Glutamatergic neuron (in vitro differentiated cells): ENCODE data around the gene DIP2B. TPM values are rescaled to one million over a fixed set of nuclear protein-coding genes. Genes with fewer than 3 reads are reported as not detected.

Experiments used
- DNase-seq: peaks from one replicate; pipeline ENCODE4 v3.0.0; 2022
- H3K27ac Mint-ChIP-seq: one replicate; pipeline ENCODE4 v1.8.0; 2020; ENCODE audit warnings: mild to moderate bottlenecking, mixed read lengths, inconsistent platforms; ENCODE audit not compliant: unreplicated experiment
- H3K27me3 Mint-ChIP-seq: one replicate; pipeline ENCODE4 v1.8.0; 2020; ENCODE audit warnings: mild to moderate bottlenecking, moderate library complexity, mixed read lengths, inconsistent platforms; ENCODE audit not compliant: unreplicated experiment
- H3K36me3 Mint-ChIP-seq: one replicate; pipeline ENCODE4 v1.8.0; 2020; ENCODE audit warnings: mild to moderate bottlenecking, mixed read lengths, inconsistent platforms; ENCODE audit not compliant: unreplicated experiment
- H3K4me1 Mint-ChIP-seq: one replicate; pipeline ENCODE4 v1.8.0; 2020; ENCODE audit warnings: mild to moderate bottlenecking, low read depth, mixed read lengths, inconsistent platforms; ENCODE audit not compliant: unreplicated experiment
- H3K4me3 Mint-ChIP-seq: one replicate; pipeline ENCODE4 v1.8.0; 2020; ENCODE audit warnings: mild to moderate bottlenecking, mixed read lengths, inconsistent platforms; ENCODE audit not compliant: unreplicated experiment
- H3K9me3 Mint-ChIP-seq: one replicate; pipeline ENCODE4 v1.8.0; 2020; ENCODE audit warnings: mild to moderate bottlenecking, moderate library complexity, mixed read lengths, inconsistent platforms; ENCODE audit not compliant: unreplicated experiment
- total RNA-seq: library from RNA; stranded (reverse); fragmentation: NEBNext Ultra II Directional; extraction: Animal tissue kit (Norgen Biotek cat#: 25700); gene quantifications from one replicate; pipeline ENCODE4 v1.2.1, GENCODE V29; 2021; ENCODE audit not compliant: unreplicated experiment
- TF ChIP-seq, protein P1 (sequence below): fragments of 200-600 bp; sonication (generic); IDR thresholded peaks from one replicate; pipeline ENCODE4 v1.5.0; 2021; ENCODE audit not compliant: partially characterized antibody, unreplicated experiment

The DIP2B gene
- total RNA-seq, 1 donor from 2014 or later: 37.3 TPM

DNA sequence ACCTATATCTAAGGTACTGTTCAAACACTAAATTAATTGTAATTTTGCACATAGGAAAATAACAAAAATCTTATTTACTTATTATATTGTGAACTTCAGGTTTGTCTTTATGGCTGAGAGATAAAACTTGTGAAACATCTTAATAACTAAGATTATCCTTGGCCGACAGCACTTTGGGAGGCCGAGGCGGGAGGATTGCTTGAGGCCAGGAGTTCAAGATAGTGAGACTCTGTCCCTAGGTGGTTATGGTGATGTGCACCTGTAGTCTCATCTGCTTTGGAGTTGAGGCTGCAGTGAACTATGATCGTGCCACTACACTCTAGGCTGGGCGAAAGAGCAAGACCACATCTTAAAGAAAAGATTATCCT is 22.6 kb downstream of the DIP2B start:
- H3K36me3 Mint-ChIP-seq: no peaks in the 10 kb centered on the region
- DNase-seq: no peak
- H3K27me3 Mint-ChIP-seq: peaks cover 2% of the 10 kb centered on the region
- H3K9me3 Mint-ChIP-seq: peaks cover 2% of the 10 kb centered on the region
- H3K4me1 Mint-ChIP-seq: no peaks in the 10 kb centered on the region
- no peak overlapping the region for H3K27ac Mint-ChIP-seq
- no peak overlapping the region for H3K4me3 Mint-ChIP-seq
- TF ChIP-seq, protein P1, sequence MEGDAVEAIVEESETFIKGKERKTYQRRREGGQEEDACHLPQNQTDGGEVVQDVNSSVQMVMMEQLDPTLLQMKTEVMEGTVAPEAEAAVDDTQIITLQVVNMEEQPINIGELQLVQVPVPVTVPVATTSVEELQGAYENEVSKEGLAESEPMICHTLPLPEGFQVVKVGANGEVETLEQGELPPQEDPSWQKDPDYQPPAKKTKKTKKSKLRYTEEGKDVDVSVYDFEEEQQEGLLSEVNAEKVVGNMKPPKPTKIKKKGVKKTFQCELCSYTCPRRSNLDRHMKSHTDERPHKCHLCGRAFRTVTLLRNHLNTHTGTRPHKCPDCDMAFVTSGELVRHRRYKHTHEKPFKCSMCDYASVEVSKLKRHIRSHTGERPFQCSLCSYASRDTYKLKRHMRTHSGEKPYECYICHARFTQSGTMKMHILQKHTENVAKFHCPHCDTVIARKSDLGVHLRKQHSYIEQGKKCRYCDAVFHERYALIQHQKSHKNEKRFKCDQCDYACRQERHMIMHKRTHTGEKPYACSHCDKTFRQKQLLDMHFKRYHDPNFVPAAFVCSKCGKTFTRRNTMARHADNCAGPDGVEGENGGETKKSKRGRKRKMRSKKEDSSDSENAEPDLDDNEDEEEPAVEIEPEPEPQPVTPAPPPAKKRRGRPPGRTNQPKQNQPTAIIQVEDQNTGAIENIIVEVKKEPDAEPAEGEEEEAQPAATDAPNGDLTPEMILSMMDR: no peak

GRCh38 chr12:50528800-50529199 is 24.0 kb downstream of the DIP2B start:
- peaks cover 2% of the 10 kb centered on the region for H3K27me3 Mint-ChIP-seq
- H3K9me3 Mint-ChIP-seq: no peaks in the 10 kb centered on the region
- H3K27ac Mint-ChIP-seq: no peak overlapping the region
- TF ChIP-seq, protein P1: no peak
- no peaks in the 10 kb centered on the region for H3K4me1 Mint-ChIP-seq
- no peaks in the 10 kb centered on the region for H3K36me3 Mint-ChIP-seq
- no peak for DNase-seq
- H3K4me3 Mint-ChIP-seq: no peak overlapping the region

GRCh38 chr12:50529345-50529744 is 24.6 kb downstream of the DIP2B start:
- DNase-seq: no peak
- Mint-ChIP-seq H3K4me3 (no peak overlapping the region), H3K9me3 (no peaks in the 10 kb centered on the region), H3K36me3 (no peaks in the 10 kb centered on the region), H3K4me1 (no peaks in the 10 kb centered on the region), H3K27me3 (peaks cover 2% of the 10 kb centered on the region), H3K27ac (no peak overlapping the region)
- TF ChIP-seq, protein P1: no peak

DNA sequence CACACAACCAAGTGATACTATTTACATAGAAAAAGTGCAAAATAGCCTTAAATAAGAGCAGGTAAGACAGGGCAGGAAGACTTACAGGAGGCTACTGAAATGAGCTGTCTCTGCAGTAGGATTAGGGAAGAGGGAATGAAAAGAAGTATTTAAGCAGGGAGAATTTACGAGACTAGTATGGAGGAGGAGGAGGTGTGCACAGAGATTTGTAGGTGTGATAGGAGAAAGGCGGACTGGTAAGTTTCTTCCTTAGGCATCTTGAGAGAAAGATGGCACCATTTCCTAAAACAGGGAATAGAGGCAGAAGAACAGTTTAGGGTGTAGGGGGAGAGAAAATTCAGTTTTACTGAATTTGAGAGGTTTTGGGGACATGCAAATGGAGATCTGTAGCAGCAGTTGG is 25.7 kb downstream of the DIP2B start:
- Mint-ChIP-seq H3K4me3 (no peak overlapping the region), H3K36me3 (no peaks in the 10 kb centered on the region), H3K9me3 (no peaks in the 10 kb centered on the region), H3K27ac (no peak overlapping the region), H3K27me3 (peaks cover 2% of the 10 kb centered on the region), H3K4me1 (no peaks in the 10 kb centered on the region)
- DNase-seq: no peak
- TF ChIP-seq, protein P1: no peak

DNA sequence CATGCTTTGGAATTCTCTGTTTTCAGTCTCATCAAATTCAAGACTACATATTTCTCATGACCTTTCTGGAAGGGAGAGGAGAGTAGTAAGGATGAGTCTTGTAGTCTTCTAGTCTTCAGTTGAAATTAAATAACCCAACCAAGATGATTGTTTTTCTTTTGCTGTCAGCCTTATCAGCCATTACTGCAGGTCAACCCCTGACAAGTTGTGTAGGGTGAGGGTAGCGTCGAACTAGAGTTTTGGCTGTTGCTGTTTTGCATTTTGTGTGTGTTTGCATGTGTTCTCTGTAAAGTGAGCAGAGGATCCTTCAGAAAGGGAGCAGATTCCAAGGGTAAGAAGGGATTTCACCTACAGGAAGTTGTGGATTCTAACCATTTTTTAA is 28.4 kb downstream of the DIP2B start:
- H3K4me1 Mint-ChIP-seq: no peaks in the 10 kb centered on the region

More for the DNA sequence above, 28.4 kb downstream of the DIP2B start:
- no peak overlapping the region for H3K4me3 Mint-ChIP-seq
- no peaks in the 10 kb centered on the region for H3K36me3 Mint-ChIP-seq
- no peak for DNase-seq
- peaks cover 2% of the 10 kb centered on the region for H3K27me3 Mint-ChIP-seq
- H3K9me3 Mint-ChIP-seq: no peaks in the 10 kb centered on the region
- H3K27ac Mint-ChIP-seq: no peak overlapping the region
- TF ChIP-seq, protein P1: no peak
